ENCODE measurements around the gene ATP5F1E. TPM values are rescaled to one million over a fixed set of nuclear protein-coding genes. Genes with fewer than 3 reads are reported as not detected.

ATP5F1E gene
- total and polyA plus RNA-seq, 9 of the 15 experiments (the other 6 are each of a cell fraction or from before 2014, with no cell fraction given), result 60.3 to 162 (median 113) TPM

GRCh38 chr20:58980711-58981627 is 51.2 kb downstream of the ATP5F1E start, which contains the start of gene NELFCD (continued):
- no peak for TF ChIP-seq ZBTB8A (IDR thresholded peaks at IDR 0.05; ENCODE audit: partially characterized antibody)
- TF ChIP-seq SMARCC2 (IDR thresholded peaks at IDR 0.05; ENCODE audit: low read depth), result no peak
- TF ChIP-seq KDM2B (CRISPR knock-in tag; IDR thresholded peaks at IDR 0.05), result no peak
- 0 out of 4 replicates have a peak, but pooled peaks have one; percentile 26 for TF ChIP-seq MNT (conservative IDR thresholded peaks at IDR 0.05)
- peak; percentile 26 for TF ChIP-seq ARID1B (IDR thresholded peaks at IDR 0.05)
- no peak for TF ChIP-seq HNRNPLL (IDR thresholded peaks at IDR 0.05; ENCODE audit: low read depth, low read length, poor library complexity, severe bottlenecking)
- no peak for TF ChIP-seq ELF1 (tag; IDR thresholded peaks at IDR 0.05)
- TF ChIP-seq ZBTB11 (CRISPR knock-in tag; IDR thresholded peaks at IDR 0.05), result peak in 2 of 3 experiments; percentile 8 to 77; a peak in 3 of 6 replicates
- no peak for TF ChIP-seq KLF10 (CRISPR knock-in tag; IDR thresholded peaks at IDR 0.05)
- TF ChIP-seq HINFP (tag; conservative IDR thresholded peaks at IDR 0.05; ENCODE audit: low read depth), result no peak
- TF ChIP-seq E2F6 (IDR thresholded peaks at IDR 0.05; ENCODE audit: borderline replicate concordance in 1 of 2, extremely low read depth in 1 of 2, insufficient read depth in 1 of 2, insufficient read length in 1 of 2, low read depth in 1 of 2, low read length in 1 of 2, poor library complexity in 1 of 2, severe bottlenecking in 1 of 2), result peak; percentile 44 to 79
- peak; percentile 27; the same call in 1 of the 2 replicates for TF ChIP-seq L3MBTL2 (IDR thresholded peaks at IDR 0.05)
- TF ChIP-seq TAF1 (IDR thresholded peaks at IDR 0.05; ENCODE audit: control insufficient read depth, extremely low read depth, insufficient read depth, low read length, severe bottlenecking), result peak; percentile 69
- TF ChIP-seq ERF (CRISPR knock-in tag; IDR thresholded peaks at IDR 0.05), result peak; percentile 82; the same call in 1 of the 2 replicates
- TF ChIP-seq TFAM (CRISPR knock-in tag; conservative IDR thresholded peaks at IDR 0.05), result no peak
- TF ChIP-seq SP1 (CRISPR knock-in tag; IDR thresholded peaks at IDR 0.05), result no peak
- TF ChIP-seq PHF20 (IDR thresholded peaks at IDR 0.05; ENCODE audit: partially characterized antibody), result peak; percentile 18
